Raji (cell line): Measurements from ENCODE around the gene HOXB8.

Source experiments
- POLR2A ChIP-seq: IDR thresholded peaks from 2 replicates; pipeline ENCODE4 v1.6.1; 2011; ENCODE audit warnings: low read depth, low read length, control low read depth; ENCODE audit not compliant: insufficient read depth

HOXB8 gene

GRCh38 chr17:48615047-48615962, at the start of gene HOXB8:
TSS of gene HOXB8 (minus strand) at chr17:48615292. CDS start at chr17:48614704, 588 bp downstream.
- no peak for TF ChIP-seq POLR2A

- no peak for TF ChIP-seq POLR2A
Measured at GRCh38 chr17:48663134-48663924, 48.2 kb upstream of the HOXB8 start.

DNA sequence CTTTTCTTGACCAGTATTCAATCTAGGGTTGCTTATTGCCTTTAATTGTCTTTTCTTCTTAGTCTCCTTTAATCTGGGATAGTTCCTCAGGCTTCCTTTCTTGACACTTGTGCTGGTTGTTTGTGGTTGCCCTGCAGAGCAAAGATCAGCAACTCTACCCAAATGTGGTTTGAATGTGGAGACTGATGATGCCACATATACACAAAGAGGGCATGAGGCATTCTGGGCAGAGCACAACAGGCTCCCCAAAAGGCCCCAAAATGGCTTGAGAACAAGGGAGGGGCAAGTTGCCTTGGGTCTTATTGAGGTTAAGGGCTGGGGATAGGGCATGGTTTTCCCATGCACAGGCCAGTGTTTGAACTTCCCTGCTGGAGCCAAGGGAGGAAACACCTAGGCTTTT, 40.8 kb upstream of the HOXB8 start:
- no peak for TF ChIP-seq POLR2A

DNA sequence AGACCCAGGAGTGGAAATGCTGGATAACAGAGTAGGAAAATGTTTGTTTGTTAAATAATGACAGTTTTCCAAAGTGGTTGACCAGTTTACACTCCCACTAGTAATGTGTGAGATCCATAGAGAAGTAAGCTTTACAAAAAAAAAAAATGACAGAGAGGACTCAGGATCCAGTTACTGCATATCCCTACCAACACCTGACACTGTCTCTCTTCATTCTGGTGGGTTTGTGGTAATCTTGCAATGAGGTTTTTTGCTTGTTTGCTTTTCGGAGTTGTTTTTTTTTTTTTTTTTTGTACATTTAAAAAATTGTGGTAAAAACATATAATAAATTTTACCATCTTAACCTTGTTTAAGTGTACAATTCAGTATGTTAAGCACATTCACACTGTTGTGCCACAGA, 34.6 kb upstream of the HOXB8 start:
- TF ChIP-seq POLR2A = no peak

DNA sequence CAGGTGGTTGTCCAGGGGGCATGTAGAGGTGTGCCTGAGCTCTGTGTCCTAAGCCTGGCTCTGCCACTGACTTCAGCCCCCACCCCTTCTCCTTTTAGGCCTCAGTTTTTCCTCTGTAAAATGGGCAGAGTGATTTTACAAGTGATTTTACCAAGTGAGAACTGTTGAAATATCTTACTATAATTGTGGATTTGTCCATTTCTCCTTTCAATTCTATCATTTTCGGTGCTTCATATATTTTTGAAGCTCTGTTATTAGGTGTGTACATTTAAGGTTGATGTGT, 32.8 kb upstream of the HOXB8 start:
- no peak for TF ChIP-seq POLR2A

DNA sequence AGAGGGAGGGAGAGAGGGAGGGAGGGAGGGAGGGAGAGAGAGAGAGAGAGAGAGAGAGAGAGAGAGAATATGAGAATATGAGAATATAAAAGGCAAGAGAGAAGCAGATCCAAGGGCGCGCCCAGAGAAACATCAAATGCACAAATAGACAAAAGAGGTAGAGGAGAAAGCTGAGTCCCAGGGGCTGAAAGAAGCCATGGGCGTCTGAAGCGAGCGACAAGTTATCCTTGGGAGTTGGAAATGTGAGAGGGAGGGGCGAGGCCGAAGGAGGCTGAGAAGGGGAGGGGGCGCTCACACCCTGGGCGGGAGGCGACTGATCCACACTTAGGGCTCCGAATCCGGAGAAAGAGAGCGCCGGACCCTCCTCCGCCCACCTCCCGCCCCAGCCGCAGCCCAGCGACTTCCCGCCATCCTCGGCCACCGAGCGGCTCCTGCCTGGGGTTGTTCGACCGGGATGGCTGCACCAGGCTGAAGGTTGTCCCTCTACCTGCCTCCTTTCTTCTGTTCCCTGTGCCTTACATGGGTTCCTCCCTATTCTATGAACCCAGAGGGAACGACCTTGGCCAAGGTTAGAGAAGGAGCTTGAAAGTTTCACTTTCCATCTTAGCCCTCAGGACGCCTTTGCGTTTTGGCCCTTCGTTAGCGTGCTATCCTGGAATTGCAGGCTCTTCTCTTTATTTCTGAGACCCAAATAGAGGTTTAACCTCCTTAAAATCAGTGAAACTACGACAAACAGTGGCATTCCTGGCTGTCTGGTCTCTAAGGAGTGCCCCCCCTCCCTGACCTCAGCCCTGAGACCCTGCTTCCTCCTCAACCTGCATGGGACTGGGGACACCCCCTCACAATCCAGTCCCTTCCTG, 32.2 kb upstream of the HOXB8 start:
- no peak for TF ChIP-seq POLR2A

DNA sequence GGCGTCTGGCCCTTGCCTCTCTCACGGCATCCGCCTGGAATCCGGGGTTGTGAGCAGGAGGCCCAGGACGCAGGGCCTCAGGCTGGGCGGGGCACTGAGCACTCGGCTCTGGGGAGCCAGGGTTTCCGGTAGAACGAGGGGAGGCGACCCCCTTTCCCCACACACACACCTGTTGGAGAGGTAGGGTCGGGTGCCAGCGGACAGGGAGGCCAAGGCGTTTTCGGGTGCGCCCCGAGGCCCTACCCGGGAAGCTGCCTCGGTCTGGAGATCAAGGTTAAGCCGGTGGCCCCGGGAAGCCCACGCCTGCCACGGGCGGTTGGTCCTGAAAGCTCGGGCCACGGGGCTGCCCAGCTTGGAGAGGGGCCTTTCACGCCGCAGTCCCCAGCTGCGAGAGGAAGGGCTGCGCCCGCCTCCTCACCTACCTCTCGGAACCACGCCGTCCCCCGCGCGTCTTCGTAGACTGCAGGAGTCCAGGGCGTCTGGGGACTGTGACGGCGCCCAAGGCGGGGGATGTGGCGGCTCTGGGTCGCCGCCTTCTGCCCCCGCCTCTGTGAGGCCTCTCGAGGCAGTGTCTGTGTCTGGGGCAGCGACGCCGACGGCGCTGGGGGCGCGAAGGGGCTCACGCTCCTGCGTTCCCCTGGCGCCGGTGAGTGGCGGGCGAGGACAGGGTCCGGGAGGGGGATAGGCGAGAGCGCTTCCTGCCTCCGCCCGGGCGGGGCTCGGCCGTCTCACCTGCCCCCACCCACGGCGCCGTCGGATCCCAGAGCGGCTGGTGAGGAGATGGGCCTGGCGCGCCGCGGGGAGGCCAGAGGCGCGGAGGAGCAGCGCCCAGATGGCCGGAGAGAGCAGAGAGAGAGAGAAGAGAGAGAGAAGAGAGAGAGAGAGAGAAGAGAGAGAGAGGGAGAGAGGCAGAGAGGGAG, 31.4 kb upstream of the HOXB8 start:
- no peak for TF ChIP-seq POLR2A

GRCh38 chr17:48645639-48646182, 30.6 kb upstream of the HOXB8 start:
- TF ChIP-seq POLR2A = no peak

- TF ChIP-seq POLR2A = no peak
Measured at GRCh38 chr17:48644910-48645557, 29.9 kb upstream of the HOXB8 start.

DNA sequence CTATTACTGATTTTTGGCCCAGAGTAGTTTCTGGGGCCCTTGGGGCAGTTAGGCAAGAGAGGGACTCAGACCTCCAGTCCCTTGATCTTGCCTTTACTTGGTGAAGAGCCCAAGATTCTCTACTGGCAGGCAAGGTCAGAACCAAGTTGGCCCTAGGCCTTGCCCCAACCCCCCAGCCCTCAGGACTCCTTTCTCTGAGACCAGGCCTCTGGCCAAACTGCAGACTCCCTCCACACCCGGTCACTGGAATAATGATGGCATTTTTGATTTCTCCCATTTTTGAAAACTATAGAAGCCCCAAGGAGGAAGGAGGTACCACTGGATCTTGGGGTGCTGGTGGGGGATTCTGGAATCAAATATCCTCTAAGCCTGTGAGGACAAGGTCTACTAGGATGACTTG, 29.1 kb upstream of the HOXB8 start:
- TF ChIP-seq POLR2A = no peak

- TF ChIP-seq POLR2A = no peak
Measured at GRCh38 chr17:48643697-48644012, 28.6 kb upstream of the HOXB8 start.

GRCh38 chr17:48642843-48643696, 28.0 kb upstream of the HOXB8 start:
- TF ChIP-seq POLR2A = no peak
